ENCODE results near the gene TSPAN9.
A peak's percentile ranks its signal among the peaks of the same experiment; 100 is the strongest.

Gene TSPAN9

GRCh38 chr12:3204143-3204542, 127.0 kb downstream of the TSPAN9 start:
- peak; percentile 77 for DNase-seq
- H3K27ac ChIP-seq, result peak overlapping the region; percentile 92
- peaks cover 82% of the 10 kb centered on the region for H3K36me3 ChIP-seq
- peak overlapping the region; percentile 82 for H3K4me3 ChIP-seq (ENCODE audit: low read depth, low read length)
- H3K27me3 ChIP-seq (ENCODE audit: insufficient read depth, low read depth, severe bottlenecking), result no peaks in the 10 kb centered on the region
- no peaks in the 10 kb centered on the region for H3K9me3 ChIP-seq (ENCODE audit: severe bottlenecking)
- 0 out of 2 replicates have a peak, but pooled peaks have one; percentile 0 for TF ChIP-seq CTCF (IDR thresholded peaks at IDR 0.05; ENCODE audit: low read depth, low read length)

GRCh38 chr12:3204730-3205531, 127.8 kb downstream of the TSPAN9 start:
- TF ChIP-seq CTCF (IDR thresholded peaks at IDR 0.05; ENCODE audit: low read depth, low read length), result no peak
- H3K27me3 ChIP-seq (ENCODE audit: insufficient read depth, low read depth, severe bottlenecking), result no peaks in the 10 kb centered on the region
- H3K27ac ChIP-seq, result peak overlapping the region; percentile 92
- H3K4me3 ChIP-seq (ENCODE audit: low read depth, low read length), result peak overlapping the region; percentile 82
- no peaks in the 10 kb centered on the region for H3K9me3 ChIP-seq (ENCODE audit: severe bottlenecking)
- peaks cover 86% of the 10 kb centered on the region for H3K36me3 ChIP-seq
- peak; percentile 86 for DNase-seq

DNA sequence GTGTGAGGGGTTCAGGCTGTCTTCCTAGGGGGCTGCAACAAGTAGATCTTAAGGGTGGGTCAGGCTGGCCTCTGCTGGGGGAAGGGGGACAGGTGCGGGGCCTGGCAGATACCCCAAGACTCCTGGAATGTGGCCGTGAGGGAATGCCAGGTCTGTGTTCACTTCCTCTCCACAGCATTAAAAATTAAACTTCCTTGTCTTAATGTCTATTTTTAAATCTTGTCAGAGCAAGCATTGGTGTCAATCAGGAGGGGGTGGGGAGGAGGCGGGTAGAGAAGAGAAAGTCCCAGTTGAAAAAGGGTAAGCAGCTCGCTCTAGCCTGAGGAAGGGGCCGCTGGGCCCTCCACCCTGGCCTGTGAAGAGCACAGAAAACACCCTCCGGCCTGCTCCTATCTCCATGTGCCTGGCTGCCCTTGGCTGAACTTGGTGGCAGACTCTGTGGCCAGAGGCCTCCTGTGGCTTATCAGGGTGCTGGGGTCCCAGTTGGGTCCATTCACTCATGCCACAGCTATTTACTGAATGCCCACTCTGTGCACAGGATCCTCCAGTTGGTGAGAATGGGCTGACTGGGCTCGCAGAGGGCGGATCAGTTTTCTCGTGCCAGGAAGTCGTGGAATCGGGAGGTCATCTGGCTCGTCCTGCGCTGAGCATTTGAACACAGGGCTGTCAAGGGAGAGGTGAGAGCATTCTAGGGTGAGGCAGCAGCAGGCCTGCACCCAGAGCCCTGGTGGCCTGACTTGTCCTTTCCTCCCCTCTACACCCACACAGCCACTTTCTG, 128.8 kb downstream of the TSPAN9 start:
- Histone ChIP-seq H3K27me3 (ENCODE audit: insufficient read depth, low read depth, severe bottlenecking) (no peaks in the 10 kb centered on the region), H3K9me3 (ENCODE audit: severe bottlenecking) (no peaks in the 10 kb centered on the region), H3K27ac (peak overlapping the region; percentile 92), H3K36me3 (peaks cover 87% of the 10 kb centered on the region), H3K4me3 (ENCODE audit: low read depth, low read length) (peak overlapping the region; percentile 37)
- peak; percentile 50 for DNase-seq
- TF ChIP-seq CTCF (IDR thresholded peaks at IDR 0.05; ENCODE audit: low read depth, low read length), result no peak

DNA sequence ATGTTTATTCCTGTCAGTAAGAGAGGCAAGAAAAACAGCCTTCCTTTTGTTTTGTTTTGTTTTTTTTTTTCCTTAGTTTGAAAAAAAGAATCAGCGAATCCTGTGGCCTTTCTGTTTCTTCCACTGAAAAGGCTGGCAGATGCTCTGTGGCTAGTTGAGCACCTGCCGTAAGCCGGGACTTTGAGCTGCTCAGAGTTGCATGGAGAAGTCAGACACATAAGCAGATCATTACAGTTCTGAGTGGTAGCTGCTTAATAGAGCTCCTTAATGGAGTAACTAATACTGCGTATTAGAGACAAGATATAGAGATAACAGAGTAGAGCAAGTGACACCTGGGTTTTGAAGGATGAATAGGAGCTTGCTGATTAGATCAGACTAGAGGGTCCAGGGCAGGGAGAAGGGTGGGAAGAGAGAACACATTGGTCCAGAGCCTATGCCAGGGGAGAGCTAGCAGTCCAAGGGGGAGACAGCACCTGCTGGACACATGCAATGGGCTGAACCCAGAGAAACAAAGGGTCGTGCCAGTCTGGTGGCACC, 129.4 kb downstream of the TSPAN9 start:
- Histone ChIP-seq H3K27ac (peak overlapping the region; percentile 92), H3K4me3 (ENCODE audit: low read depth, low read length) (peak overlapping the region; percentile 8; the same call in 1 of the 2 replicates), H3K9me3 (ENCODE audit: severe bottlenecking) (no peaks in the 10 kb centered on the region), H3K36me3 (peaks cover 86% of the 10 kb centered on the region), H3K27me3 (ENCODE audit: insufficient read depth, low read depth, severe bottlenecking) (no peaks in the 10 kb centered on the region)
- peak; percentile 82 for DNase-seq
- TF ChIP-seq CTCF (IDR thresholded peaks at IDR 0.05; ENCODE audit: low read depth, low read length), result no peak

- H3K36me3 ChIP-seq, result peaks cover 86% of the 10 kb centered on the region
- TF ChIP-seq CTCF (IDR thresholded peaks at IDR 0.05; ENCODE audit: low read depth, low read length), result no peak
- peak overlapping the region; percentile 92 for H3K27ac ChIP-seq
Measured at GRCh38 chr12:3207175-3207574, 130.0 kb downstream of the TSPAN9 start.

More at GRCh38 chr12:3207175-3207574, 130.0 kb downstream of the TSPAN9 start:
- Histone ChIP-seq H3K4me3 (ENCODE audit: low read depth, low read length) (peak overlapping the region; percentile 24), H3K27me3 (ENCODE audit: insufficient read depth, low read depth, severe bottlenecking) (no peaks in the 10 kb centered on the region), H3K9me3 (ENCODE audit: severe bottlenecking) (no peaks in the 10 kb centered on the region)
- DNase-seq, result peak; percentile 87

All from WERI-Rb-1 (cell line).